Activated gamma-delta T cell treated with Interleukin-2 at 50 U/mL for 16 hours (primary cell): Measurements from ENCODE around the gene NYNRIN.
"Not testable (repeated sequence)": the region's sequence is repeated elsewhere in the genome, so short reads cannot be mapped to it uniquely, and the experiment has no call there.

Experiments
- DNase-seq: peaks from one replicate; pipeline ENCODE4 v3.0.0-alpha.2; 2020

NYNRIN gene

GRCh38 chr14:24398653-24399446 is at the start of gene NYNRIN:
NYNRIN (plus strand) TSS chr14:24399003; CDS start chr14:24399247, 244 bp downstream.
- peak; percentile 30 for DNase-seq

- DNase-seq: no peak
These were observed 49.1 kb upstream of the NYNRIN start for GRCh38 chr14:24349742-24350141.

GRCh38 chr14:24351517-24351916 is 47.3 kb upstream of the NYNRIN start:
- DNase-seq: no peak

- no peak for DNase-seq
These were observed 45.0 kb upstream of the NYNRIN start for GRCh38 chr14:24353559-24354481.

GRCh38 chr14:24354482-24354825 is 44.3 kb upstream of the NYNRIN start:
- not testable (repeated sequence) for DNase-seq

GRCh38 chr14:24355009-24355408 is 43.8 kb upstream of the NYNRIN start:
- no peak for DNase-seq

GRCh38 chr14:24356208-24356607 is 42.6 kb upstream of the NYNRIN start:
- DNase-seq: no peak

GRCh38 chr14:24360281-24360680 is 38.5 kb upstream of the NYNRIN start:
- no peak for DNase-seq

GRCh38 chr14:24361326-24361725 is 37.5 kb upstream of the NYNRIN start:
- no peak for DNase-seq

GRCh38 chr14:24362241-24362960 is 36.4 kb upstream of the NYNRIN start:
- no peak for DNase-seq

GRCh38 chr14:24363401-24363800 is 35.4 kb upstream of the NYNRIN start:
- DNase-seq: no peak

- no peak for DNase-seq
These were observed 34.0 kb upstream of the NYNRIN start for GRCh38 chr14:24364841-24365240.

GRCh38 chr14:24365600-24366412 is 33.0 kb upstream of the NYNRIN start:
- DNase-seq: peak; percentile 61

GRCh38 chr14:24366413-24366720 is 32.4 kb upstream of the NYNRIN start:
- no peak for DNase-seq

- no peak for DNase-seq
These were observed 31.9 kb upstream of the NYNRIN start for GRCh38 chr14:24366721-24367513.

GRCh38 chr14:24367514-24368211 is 31.1 kb upstream of the NYNRIN start, which contains the start of gene NFATC4:
NFATC4 (plus strand) TSS chr14:24368184; CDS start chr14:24368341, 157 bp downstream.
- no peak for DNase-seq

GRCh38 chr14:24368212-24368561 is 30.6 kb upstream of the NYNRIN start:
- DNase-seq: no peak

GRCh38 chr14:24368562-24369252 is 30.1 kb upstream of the NYNRIN start:
- peak; percentile 26 for DNase-seq

GRCh38 chr14:24369463-24369862 is 29.3 kb upstream of the NYNRIN start:
- DNase-seq: no peak
